PC-3 (cell line): ENCODE measurements around the gene PYGM. TPM values are rescaled to one million over a fixed set of nuclear protein-coding genes. Genes with fewer than 3 reads are reported as not detected.

ENCODE experiments used
- ATAC-seq: fragments of 200-7000 bp; cut with Tn5 transposase; 2 replicates; pipeline ENCODE4 v1.9.1; 2020; ENCODE audit warnings: mild to moderate bottlenecking, moderate library complexity
- BruUV-seq: library from RNA; stranded (reverse); fragments of 400-500 nt; replicated peaks from 2 replicates; lab custom pipeline; 2021; lab: Mats Ljungman, UMichigan
- CTCF ChIA-PET: fragments of 300-600 bp; sonication (Branson Sonifier 250); formaldehyde crosslinking; loops from one replicate; lab custom pipeline; 2022; ENCODE audit warnings: antibody characterized with exemption; lab: Charles Lee
- POLR2A ChIA-PET: fragments of 300-600 bp; sonication (Branson Sonifier 250); formaldehyde crosslinking; loops from one replicate; lab custom pipeline; 2022; ENCODE audit warnings: antibody characterized with exemption; ENCODE audit not compliant: unreplicated experiment; lab: Charles Lee
- DNase-seq: peaks from one replicate; pipeline ENCODE4 v3.0.0-alpha.2; 2015
- H2AFZ ChIP-seq: fragments of 300-600 bp; sonication (generic); 2 replicates; pipeline ENCODE4 v1.6.0; 2016; ENCODE audit warnings: antibody characterized with exemption, low read length
- H3F3A ChIP-seq: fragments of 300-600 bp; sonication (generic); one replicate; pipeline ENCODE4 v1.6.0; 2017; ENCODE audit warnings: antibody characterized with exemption, low read length, control low read depth, mild to moderate bottlenecking; ENCODE audit not compliant: unreplicated experiment
- H3K27ac ChIP-seq: fragments of 300-600 bp; sonication (generic); 2 replicates; pipeline ENCODE4 v1.5.1; 2016; ENCODE audit warnings: mild to moderate bottlenecking, low read length
- H3K27me3 ChIP-seq: fragments of 300-600 bp; sonication (generic); 2 replicates; pipeline ENCODE4 v1.6.1; 2016; ENCODE audit warnings: low read length, mixed read lengths
- H3K36me3 ChIP-seq: fragments of 300-600 bp; sonication (generic); 2 replicates; pipeline ENCODE4 v1.6.1; 2016; ENCODE audit warnings: low read depth, mixed run types, low read length, mixed read lengths
- H3K4me1 ChIP-seq: fragments of 300-600 bp; sonication (generic); 2 replicates; pipeline ENCODE4 v1.5.1; 2016; ENCODE audit warnings: low read length; ENCODE audit not compliant: insufficient read depth
- H3K4me2 ChIP-seq: fragments of 300-600 bp; sonication (generic); 2 replicates; pipeline ENCODE4 v1.6.0; 2016; ENCODE audit warnings: low read length
- H3K4me3 ChIP-seq: fragments of 300-600 bp; sonication (generic); 2 replicates; pipeline ENCODE4 v1.5.1; 2016; ENCODE audit warnings: mild to moderate bottlenecking, low read length, mixed read lengths
- H3K79me2 ChIP-seq: fragments of 300-600 bp; sonication (generic); 2 replicates; pipeline ENCODE4 v1.6.1; 2017; ENCODE audit warnings: low read length, mixed read lengths
- H3K9ac ChIP-seq: fragments of 300-600 bp; sonication (generic); 2 replicates; pipeline ENCODE4 v1.6.0; 2016; ENCODE audit warnings: mild to moderate bottlenecking, low read length
- H3K9me2 ChIP-seq: fragments of 300-600 bp; sonication (generic); replicated peaks from 2 replicates; pipeline ENCODE4 v1.6.1; 2016; ENCODE audit warnings: mixed run types, low read length, mixed read lengths
- H3K9me3 ChIP-seq: fragments of 300-600 bp; sonication (generic); 2 replicates; pipeline ENCODE4 v1.6.1; 2016; ENCODE audit warnings: low read length, mixed read lengths
- H4K20me1 ChIP-seq: fragments of 300-600 bp; sonication (generic); 2 replicates; pipeline ENCODE4 v1.6.1; 2016; ENCODE audit warnings: low read length, mixed read lengths
- EZH2 ChIP-seq: fragments of 300-600 bp; sonication (generic); IDR thresholded peaks from one replicate; pipeline ENCODE4 v1.6.1; 2017; ENCODE audit warnings: antibody characterized with exemption, mild to moderate bottlenecking, low read length; ENCODE audit not compliant: unreplicated experiment
- EZH2phosphoT487 ChIP-seq: fragments of 300-600 bp; sonication (generic); IDR thresholded peaks from 2 replicates; pipeline ENCODE4 v1.6.1; 2018; ENCODE audit warnings: mild to moderate bottlenecking, antibody characterized with exemption, low read length, borderline replicate concordance
- intact Hi-C: fragments of 100-400 bp; cut with micrococcal nuclease; formaldehyde crosslinking; loops from 2 replicates; pipeline ENCODE4 v1.9.0; 2023
- total RNA-seq: library from RNA; depleted of rRNA; stranded (reverse); fragments of >200 nt; gene quantifications from 2 replicates; pipeline ENCODE4 v1.2.3, GENCODE V29; 2014
- TF ChIP-seq, protein P1 (sequence below): fragments of 300-600 bp; sonication (generic); conservative IDR thresholded peaks from 2 replicates; pipeline ENCODE4 v1.5.1; 2017; ENCODE audit warnings: antibody characterized with exemption, low read depth, mild to moderate bottlenecking, low read length

PYGM gene
- total RNA-seq, 1 experiment from 2014 or later = 0.95 TPM

DNA sequence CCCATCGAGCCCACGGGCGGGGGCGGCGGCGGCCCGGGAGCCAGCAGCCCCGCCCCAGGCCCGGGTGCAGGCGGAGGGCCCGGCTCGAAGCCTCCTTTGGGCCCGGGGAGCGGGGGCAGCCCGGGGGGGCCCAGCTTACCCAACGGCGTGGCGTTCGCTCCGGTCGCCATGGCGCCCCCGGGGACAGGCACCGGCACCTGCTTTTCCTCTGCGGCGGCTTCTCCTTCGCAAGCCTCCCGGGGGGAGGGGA is 18.4 kb upstream of the PYGM start:
- peaks cover 43% of the 10 kb centered on the region for H3K36me3 ChIP-seq
- H2AFZ ChIP-seq = no peak overlapping the region
- CTCF ChIA-PET = interaction anchor here (0.6 to 0.9 kb wide), 4 partner anchors 9 to 535 kb away, joined by 3 to 5 read pairs (median 4); no protein-coding TSS in a partner anchor
- peaks cover 25% of the 10 kb centered on the region for H3K4me1 ChIP-seq
- peaks cover 44% of the 10 kb centered on the region for H3K79me2 ChIP-seq
- peaks cover 44% of the 10 kb centered on the region for H4K20me1 ChIP-seq
- H3K27ac ChIP-seq = peak overlapping the region; percentile 87
- ATAC-seq = peak; percentile 1
- peak overlapping the region; percentile 95 for H3K9ac ChIP-seq
- H3K4me2 ChIP-seq = peak overlapping the region; percentile 78
- POLR2A ChIA-PET = interaction anchor here (0.9 kb wide), 5 partner anchors 15 to 460 kb away, joined by 4 to 7 read pairs (median 5); partner anchors contain the start of genes PRDX5, TM7SF2 and TRMT112
- no peaks in the 10 kb centered on the region for H3K27me3 ChIP-seq
- H3K9me2 ChIP-seq = no peaks in the 10 kb centered on the region
- no peaks in the 10 kb centered on the region for H3K9me3 ChIP-seq
- BruUV-seq = no TSS peak
- peaks cover 5% of the 10 kb centered on the region for H3F3A ChIP-seq
- TF ChIP-seq, protein P1, sequence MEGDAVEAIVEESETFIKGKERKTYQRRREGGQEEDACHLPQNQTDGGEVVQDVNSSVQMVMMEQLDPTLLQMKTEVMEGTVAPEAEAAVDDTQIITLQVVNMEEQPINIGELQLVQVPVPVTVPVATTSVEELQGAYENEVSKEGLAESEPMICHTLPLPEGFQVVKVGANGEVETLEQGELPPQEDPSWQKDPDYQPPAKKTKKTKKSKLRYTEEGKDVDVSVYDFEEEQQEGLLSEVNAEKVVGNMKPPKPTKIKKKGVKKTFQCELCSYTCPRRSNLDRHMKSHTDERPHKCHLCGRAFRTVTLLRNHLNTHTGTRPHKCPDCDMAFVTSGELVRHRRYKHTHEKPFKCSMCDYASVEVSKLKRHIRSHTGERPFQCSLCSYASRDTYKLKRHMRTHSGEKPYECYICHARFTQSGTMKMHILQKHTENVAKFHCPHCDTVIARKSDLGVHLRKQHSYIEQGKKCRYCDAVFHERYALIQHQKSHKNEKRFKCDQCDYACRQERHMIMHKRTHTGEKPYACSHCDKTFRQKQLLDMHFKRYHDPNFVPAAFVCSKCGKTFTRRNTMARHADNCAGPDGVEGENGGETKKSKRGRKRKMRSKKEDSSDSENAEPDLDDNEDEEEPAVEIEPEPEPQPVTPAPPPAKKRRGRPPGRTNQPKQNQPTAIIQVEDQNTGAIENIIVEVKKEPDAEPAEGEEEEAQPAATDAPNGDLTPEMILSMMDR = no peak
- TF ChIP-seq EZH2phosphoT487 (no peak), EZH2 (no peak)
- peak overlapping the region; percentile 82 for H3K4me3 ChIP-seq
- no peak for DNase-seq
- intact Hi-C loops = loop anchor here (2.0 kb wide), 2 partner anchors 25 to 33 kb away; partner anchors contain the start of genes MAP4K2 and MEN1

DNA sequence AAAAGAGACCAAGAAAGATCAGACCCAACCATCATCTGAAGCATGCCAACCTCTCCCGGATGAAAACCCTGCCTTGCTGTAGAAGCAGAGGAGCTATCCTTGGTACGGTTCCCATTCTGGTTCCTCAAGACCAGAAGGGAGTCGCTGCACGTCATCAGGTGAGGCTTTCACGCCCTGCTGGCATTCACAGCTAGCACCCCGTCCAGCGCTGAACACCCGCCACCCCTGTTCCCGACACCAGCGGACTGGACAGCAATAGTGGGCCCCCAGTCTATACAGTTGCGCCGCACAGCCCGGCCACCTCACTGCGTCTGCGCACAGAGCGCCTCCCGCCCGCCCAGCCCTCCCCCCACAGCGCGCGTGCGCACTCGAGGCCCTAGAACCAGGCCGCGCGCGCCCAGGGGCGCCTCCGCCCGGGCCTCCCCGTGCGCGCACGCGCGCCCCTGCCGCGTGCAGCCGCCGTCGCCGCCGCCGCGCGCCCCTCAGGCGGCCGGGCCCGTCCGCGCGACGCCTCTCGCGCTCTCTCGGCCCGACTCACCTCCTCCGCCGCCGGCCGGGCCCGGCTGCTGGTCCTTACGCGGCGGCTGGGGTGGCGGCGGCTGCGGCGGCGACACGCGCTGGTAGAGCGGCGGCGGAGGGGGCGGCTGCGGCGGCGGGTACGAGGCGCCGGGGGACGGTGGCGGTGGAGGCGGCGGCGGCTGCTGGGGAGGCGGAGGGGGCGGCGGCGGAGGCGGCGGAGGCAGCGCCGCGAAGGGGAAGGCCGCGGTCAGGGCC is 17.9 kb upstream of the PYGM start:
- peaks cover 5% of the 10 kb centered on the region for H3F3A ChIP-seq
- peaks cover 48% of the 10 kb centered on the region for H3K36me3 ChIP-seq
- BruUV-seq = no TSS peak
- peak overlapping the region; percentile 95 for H3K9ac ChIP-seq
- peak overlapping the region; percentile 88 for H3K4me2 ChIP-seq
- peaks cover 49% of the 10 kb centered on the region for H4K20me1 ChIP-seq
- ATAC-seq = peak; percentile 3
- POLR2A ChIA-PET = interaction anchor here (0.6 kb wide), 1 partner anchor 84 kb away, joined by 3 read pairs; no protein-coding TSS in a partner anchor
- H3K27me3 ChIP-seq = no peaks in the 10 kb centered on the region
- no peaks in the 10 kb centered on the region for H3K9me2 ChIP-seq
- CTCF ChIA-PET = interaction anchor here (0.5 kb wide), 2 partner anchors 9 to 404 kb away, joined by 3 to 6 read pairs; no protein-coding TSS in a partner anchor
- DNase-seq = peak; percentile 85
- H3K79me2 ChIP-seq = peaks cover 49% of the 10 kb centered on the region
- H3K9me3 ChIP-seq = no peaks in the 10 kb centered on the region
- H2AFZ ChIP-seq = no peak overlapping the region
- intact Hi-C loops = loop anchor here (2.0 kb wide), 2 partner anchors 25 to 33 kb away; partner anchors contain the start of genes MAP4K2 and MEN1
- TF ChIP-seq EZH2 (no peak), EZH2phosphoT487 (no peak)
- TF ChIP-seq, protein P1 = no peak
- peak overlapping the region; percentile 85 for H3K4me3 ChIP-seq
- H3K4me1 ChIP-seq = peaks cover 25% of the 10 kb centered on the region
- H3K27ac ChIP-seq = peak overlapping the region; percentile 87

DNA sequence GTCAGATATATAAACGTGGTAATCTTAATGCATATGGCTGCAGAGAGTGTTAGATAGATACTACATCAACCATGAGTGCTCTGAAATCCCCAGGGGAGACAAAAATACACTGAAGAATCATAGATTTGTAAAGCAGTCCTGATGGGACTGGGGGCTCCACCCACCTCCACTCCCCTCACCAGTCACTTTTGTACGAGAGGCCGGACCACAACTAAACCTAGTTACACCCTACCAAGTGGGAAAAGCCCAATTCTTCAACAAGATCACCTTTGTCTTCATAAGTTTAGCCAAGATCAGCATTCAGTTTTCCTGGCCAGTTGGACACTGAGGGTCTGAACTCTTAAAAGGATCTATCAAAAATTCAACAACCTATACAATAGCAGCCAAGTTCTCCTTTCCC is 17.1 kb upstream of the PYGM start:
- Histone ChIP-seq H3K9me2 (no peaks in the 10 kb centered on the region), H3K36me3 (peaks cover 55% of the 10 kb centered on the region), H3K9ac (peak overlapping the region; percentile 77), H4K20me1 (peaks cover 57% of the 10 kb centered on the region), H3K4me2 (peak overlapping the region; percentile 88), H3F3A (peaks cover 7% of the 10 kb centered on the region), H3K27ac (no peak overlapping the region), H3K4me3 (peak overlapping the region; percentile 85), H2AFZ (no peak overlapping the region), H3K9me3 (no peaks in the 10 kb centered on the region), H3K4me1 (peaks cover 25% of the 10 kb centered on the region), H3K27me3 (no peaks in the 10 kb centered on the region), H3K79me2 (peaks cover 57% of the 10 kb centered on the region)
- ATAC-seq = no peak
- ChIA-PET POLR2A (interaction anchor here (0.6 kb wide), 1 partner anchor 83 kb away, joined by 3 read pairs; no protein-coding TSS in a partner anchor), CTCF (no interaction called here)
- BruUV-seq = TSS peak; percentile 36
- no peak for DNase-seq
- intact Hi-C loops = no loop called here
- TF ChIP-seq EZH2phosphoT487 = no peak
- TF ChIP-seq, protein P1 = no peak
- TF ChIP-seq EZH2 = no peak
